ENCODE results near the gene PSEN1. TPM values are rescaled to one million over a fixed set of nuclear protein-coding genes. Genes with fewer than 3 reads are reported as not detected.

Gene PSEN1
- total RNA-seq, 1 donor from 2014 or later = 20.5 TPM

DNA sequence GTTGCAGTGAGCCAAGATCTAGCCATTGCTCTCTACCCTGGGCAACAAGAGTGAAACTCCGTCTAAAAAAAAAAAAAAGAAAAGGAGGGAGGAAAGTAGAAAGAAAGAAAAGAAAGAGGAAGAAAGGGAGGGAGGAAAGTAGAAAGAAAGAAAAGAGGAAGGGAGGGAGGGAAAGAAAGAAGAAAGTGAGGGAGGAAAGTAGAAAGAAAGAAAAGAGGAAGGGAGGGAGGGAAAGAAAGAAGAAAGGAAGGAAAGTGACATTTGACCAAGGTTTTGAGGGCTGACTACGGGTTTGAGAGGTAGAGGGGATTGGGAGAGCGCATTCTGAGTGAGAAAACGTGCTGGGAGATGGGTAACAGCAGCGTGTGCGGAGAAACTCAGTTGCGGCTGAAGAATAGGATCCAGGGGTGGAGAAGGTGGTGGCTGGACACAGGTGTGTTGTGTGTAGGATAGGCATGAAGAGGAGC lies 100.5 kb downstream of the PSEN1 start:
- DNase-seq (ENCODE audit: low spot score) = no peak
- intact Hi-C loops (cut with DNase I) = no loop called here

GRCh38 chr14:73237219-73237785 lies 101.0 kb downstream of the PSEN1 start, which contains the start of gene PAPLN:
Gene PAPLN (plus strand): TSS chr14:73237506. CDS start chr14:73239779, 2,273 bp downstream.
- intact Hi-C loops (cut with DNase I) = no loop called here
- DNase-seq (ENCODE audit: low spot score) = no peak

GRCh38 chr14:73237786-73238423 lies 101.6 kb downstream of the PSEN1 start:
- DNase-seq (ENCODE audit: low spot score) = no peak

DNA sequence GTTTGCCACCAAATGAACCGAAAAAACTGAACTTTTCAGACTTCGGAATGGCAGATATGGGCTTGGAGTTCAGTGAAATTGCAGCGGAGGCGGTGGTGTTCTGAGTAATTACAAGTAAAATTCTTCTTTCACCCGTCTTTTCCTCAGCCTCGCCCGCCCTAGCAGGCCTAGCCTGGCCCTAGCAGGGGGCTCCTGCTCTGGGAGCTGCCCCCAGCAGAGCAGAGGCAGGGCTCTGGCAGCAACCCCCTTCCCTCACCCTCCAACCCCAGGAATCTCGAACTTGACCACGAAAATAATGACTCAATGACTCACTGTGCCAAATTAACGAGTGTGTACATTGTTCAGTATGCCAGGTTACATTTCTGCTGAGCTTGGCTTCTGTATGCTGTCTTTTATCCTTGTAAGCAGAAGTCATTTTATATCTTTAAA lies 102.1 kb downstream of the PSEN1 start:
- no peak for DNase-seq (ENCODE audit: low spot score)
- intact Hi-C loops (cut with DNase I) = no loop called here

More at GRCh38 chr14:73237786-73238423, 101.6 kb downstream of the PSEN1 start:
- intact Hi-C loops (cut with DNase I) = no loop called here

- intact Hi-C loops (cut with DNase I) = no loop called here
- no peak for DNase-seq (ENCODE audit: low spot score)
Observed at GRCh38 chr14:73238941-73239340, 102.6 kb downstream of the PSEN1 start.

DNA sequence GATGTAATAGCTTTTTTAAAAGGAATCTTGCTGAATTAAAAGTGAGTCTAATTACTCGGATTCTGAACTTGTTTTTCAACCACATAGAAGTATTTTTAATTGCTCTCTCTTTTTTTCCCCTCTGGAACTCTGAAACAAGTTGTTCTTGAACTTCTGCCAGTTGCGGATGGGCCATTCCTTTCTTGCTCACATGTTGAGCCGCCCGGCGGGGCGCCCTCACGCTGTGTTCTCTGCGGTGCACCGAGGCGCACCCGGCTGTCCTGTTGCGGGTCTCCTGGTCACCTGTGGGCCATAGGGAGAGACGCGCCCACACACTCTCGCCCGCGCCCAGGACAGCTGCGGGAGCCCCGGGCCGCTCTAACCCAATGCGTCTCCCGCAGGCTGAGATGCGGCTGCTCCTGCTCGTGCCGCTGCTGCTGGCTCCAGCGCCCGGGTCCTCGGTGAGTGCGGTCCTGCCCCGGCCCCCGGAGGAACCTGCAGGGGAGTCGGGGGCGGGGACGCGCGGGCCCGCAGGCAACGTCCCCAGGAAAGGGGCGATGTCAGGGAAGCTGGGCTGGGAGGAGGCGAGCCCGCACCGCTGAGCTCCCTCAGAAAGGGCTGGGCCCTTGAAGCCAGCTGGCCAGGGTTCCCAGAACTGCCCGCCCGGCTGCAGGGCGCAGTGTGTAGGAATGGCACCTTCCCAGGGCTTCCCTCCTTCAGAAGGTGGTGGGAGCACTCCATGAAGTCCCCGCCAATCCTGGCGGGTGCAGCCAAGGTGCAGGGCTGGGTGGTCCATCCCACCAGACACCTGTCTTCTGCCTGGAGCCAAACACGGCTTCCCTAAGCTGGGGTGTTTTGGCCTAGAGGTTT lies 103.3 kb downstream of the PSEN1 start:
- DNase-seq (ENCODE audit: low spot score) = peak; percentile 75
- intact Hi-C loops (cut with DNase I) = no loop called here

- DNase-seq (ENCODE audit: low spot score) = peak; percentile 59
- intact Hi-C loops (cut with DNase I) = no loop called here
Observed at GRCh38 chr14:73240816-73241480, 104.6 kb downstream of the PSEN1 start.

DNA sequence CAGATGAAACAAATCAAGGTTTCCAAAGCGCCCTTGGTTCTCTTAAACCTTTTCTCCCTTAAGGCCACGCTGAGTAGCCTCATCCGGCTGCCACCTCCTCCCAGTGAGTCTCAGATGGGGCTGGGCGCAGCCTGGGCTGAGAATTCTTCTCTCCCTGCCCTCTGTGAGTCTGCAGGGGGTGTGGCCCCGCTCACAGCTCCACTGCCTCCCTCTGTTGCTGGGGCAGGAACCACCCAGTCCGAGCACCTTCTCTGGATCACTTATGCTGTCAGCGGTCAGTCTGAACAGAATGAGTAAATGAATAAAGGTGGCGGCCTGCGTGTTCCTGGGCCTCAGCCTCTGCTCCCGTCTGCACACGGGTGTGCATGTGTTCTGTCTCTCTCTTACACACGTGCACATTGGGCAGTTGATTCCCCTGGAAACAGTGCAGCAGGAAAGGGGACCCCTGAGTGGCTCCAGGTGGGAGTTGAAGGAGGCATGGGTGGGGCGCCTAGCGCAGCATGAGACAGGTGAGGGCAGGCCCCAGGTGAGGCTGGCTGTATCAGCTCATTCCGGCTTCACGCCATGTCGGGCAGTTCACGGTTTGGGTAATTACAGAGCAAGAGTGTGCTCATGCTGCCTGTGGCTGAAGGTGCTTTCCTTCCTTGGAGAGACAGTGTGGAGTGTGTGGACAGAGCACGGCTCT lies 105.3 kb downstream of the PSEN1 start:
- peak; percentile 65 for DNase-seq (ENCODE audit: low spot score)
- intact Hi-C loops (cut with DNase I) = no loop called here

GRCh38 chr14:73242357-73242901 lies 106.1 kb downstream of the PSEN1 start:
- intact Hi-C loops (cut with DNase I) = no loop called here
- DNase-seq (ENCODE audit: low spot score) = peak; percentile 63

GRCh38 chr14:73243341-73243740 lies 107.0 kb downstream of the PSEN1 start:
- intact Hi-C loops (cut with DNase I) = no loop called here

GRCh38 chr14:73243748-73244147 lies 107.4 kb downstream of the PSEN1 start:
- intact Hi-C loops (cut with DNase I) = no loop called here
- DNase-seq (ENCODE audit: low spot score) = no peak

More at GRCh38 chr14:73243341-73243740, 107.0 kb downstream of the PSEN1 start:
- no peak for DNase-seq (ENCODE audit: low spot score)

DNA sequence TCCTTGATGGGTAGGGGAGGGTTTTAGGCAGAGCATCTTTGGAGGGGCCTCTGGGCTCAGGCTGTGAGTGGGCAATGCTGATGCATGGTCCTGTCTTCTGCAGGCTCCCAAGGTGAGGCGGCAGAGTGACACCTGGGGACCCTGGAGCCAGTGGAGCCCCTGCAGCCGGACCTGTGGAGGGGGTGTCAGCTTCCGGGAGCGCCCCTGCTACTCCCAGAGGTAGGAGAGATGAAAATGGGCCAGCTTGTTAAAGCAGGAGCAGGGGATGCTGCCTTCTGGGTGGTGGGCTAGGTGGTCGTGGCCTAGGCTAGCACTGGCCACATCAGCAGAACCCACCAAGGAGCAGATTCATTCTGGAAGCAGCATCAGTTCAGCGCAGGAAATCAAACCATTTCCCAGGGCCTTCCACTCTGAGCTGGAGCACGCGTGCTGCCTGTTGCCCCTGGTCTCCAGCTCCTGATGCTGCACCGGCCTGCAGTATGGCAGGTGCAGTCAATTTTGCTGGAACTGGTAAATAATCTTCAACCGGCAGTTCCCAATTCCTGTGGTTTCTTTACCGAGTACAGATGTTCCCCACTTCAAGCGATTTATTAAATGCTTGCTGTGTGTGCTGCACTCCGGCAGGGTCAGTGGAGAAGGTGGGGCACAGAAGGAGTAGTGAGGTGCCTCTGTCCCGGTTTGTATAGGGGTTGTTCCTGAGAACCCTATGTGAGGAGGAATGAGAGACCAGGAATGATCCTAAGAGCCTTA lies 108.4 kb downstream of the PSEN1 start:
- DNase-seq (ENCODE audit: low spot score) = no peak
- intact Hi-C loops (cut with DNase I) = no loop called here

DNA sequence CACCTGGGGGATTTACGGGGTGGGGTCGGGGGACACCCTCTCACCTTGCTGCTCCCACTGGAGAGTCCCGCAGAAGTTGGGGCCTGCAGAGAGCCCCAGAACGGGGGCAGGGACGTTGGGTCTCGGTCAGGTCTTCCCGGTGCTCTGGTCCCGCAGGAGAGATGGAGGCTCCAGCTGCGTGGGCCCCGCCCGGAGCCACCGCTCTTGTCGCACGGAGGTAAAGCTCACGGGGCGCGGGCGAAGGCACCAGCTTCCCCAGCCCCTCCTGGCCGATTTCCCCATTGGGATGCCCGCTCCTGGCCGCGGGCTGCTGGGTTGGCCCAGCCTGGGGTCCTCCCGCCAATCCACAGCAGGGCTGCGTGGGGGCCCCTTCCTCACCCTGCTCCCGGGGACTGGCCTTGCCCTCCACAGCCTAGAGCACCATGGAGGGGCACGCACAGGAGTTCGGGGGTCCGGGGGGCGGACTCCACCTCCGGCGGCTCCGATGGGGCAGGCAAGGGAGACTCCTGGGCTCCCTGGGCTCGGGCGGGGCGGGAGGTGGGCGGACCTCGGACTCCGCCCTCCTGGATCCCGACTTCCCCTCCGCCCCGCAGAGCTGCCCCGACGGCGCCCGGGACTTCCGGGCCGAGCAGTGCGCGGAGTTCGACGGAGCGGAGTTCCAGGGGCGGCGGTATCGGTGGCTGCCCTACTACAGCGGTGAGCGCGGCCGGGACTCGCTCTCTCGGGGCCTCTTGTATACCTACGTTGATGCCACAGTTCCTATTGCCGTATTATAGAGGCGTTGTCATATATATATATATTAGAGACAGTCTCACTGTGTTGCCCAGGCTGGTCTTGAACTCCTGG lies 109.4 kb downstream of the PSEN1 start:
- intact Hi-C loops (cut with DNase I) = no loop called here
- peak; percentile 82 for DNase-seq (ENCODE audit: low spot score)

GRCh38 chr14:73246387-73247150 lies 110.3 kb downstream of the PSEN1 start:
- DNase-seq (ENCODE audit: low spot score) = no peak
- intact Hi-C loops (cut with DNase I) = no loop called here

DNA sequence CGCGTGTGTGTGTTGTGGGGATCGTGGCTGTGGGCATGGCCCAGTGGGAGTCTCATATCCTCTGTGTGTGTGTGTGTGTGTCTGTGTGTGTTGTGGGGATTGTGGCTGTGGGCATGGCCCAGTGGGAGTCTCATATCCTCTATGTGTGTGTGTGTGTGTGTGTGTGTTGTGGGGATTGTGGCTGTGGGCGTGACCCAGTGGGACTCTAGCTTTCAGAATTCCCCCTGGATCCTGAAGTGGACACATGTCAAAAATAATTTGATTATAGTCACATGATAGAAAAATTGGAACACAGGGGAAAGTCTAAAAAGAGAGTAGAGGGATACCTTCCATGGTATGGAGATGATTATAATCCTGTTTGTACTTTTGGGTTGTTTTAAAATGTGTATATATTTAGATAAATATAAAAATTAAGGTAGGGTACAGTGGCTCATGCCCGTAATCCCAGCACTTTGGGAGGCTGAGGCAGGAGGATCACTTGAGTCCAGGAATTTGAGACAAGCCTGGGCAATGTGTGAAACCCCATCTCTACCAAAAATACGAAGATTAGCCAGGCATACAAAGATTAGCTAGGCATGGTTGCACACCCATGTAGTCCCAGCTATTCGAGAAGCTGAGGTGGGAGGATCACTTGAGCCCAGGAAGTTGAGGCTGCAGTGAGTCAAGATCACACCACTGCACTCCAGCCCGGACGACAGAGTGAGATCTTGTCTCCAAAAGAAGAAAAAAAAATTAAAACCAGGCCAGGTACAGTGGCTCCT lies 112.0 kb downstream of the PSEN1 start:
- intact Hi-C loops (cut with DNase I) = no loop called here
- no peak for DNase-seq (ENCODE audit: low spot score)

- no peak for DNase-seq (ENCODE audit: low spot score)
- intact Hi-C loops (cut with DNase I) = no loop called here
Observed at GRCh38 chr14:73249108-73249507, 112.8 kb downstream of the PSEN1 start.
